Thymus (tissue), 11 donors: ENCODE data around the gene TMEM267. TPM values are rescaled to one million over a fixed set of nuclear protein-coding genes. Genes with fewer than 3 reads are reported as not detected.
A peak's percentile ranks its signal among the peaks of the same experiment; 100 is the strongest.
"Not testable (repeated sequence)": the region's sequence is repeated elsewhere in the genome, so short reads cannot be mapped to it uniquely, and the experiment has no call there.

Source experiments
- DNase-seq, 9 donors: peaks; one replicate each; pipeline ENCODE4 v3.0.0-alpha.2; 2013; ENCODE audit warnings: low spot score in 9 of 9, low read depth in 6 of 9, missing footprints in 1 of 9
- H3K27ac ChIP-seq, 2 donors: one replicate each; pipeline ENCODE4 v1.5.1; 2013; ENCODE audit warnings: control low read depth in 1 of 2, low read depth in 1 of 2, low read length in 1 of 2, mild to moderate bottlenecking in 1 of 2, moderate library complexity in 1 of 2
- H3K27me3 ChIP-seq, 2 donors: one replicate each; pipeline ENCODE4 v1.5.1; 2013; ENCODE audit warnings: low read length in 1 of 2; ENCODE audit not compliant: control insufficient read depth in 2 of 2, insufficient read depth in 1 of 2
- H3K36me3 ChIP-seq, 2 donors: one replicate each; pipeline ENCODE4 v1.5.1; 2013; ENCODE audit warnings: low read length in 1 of 2, mild to moderate bottlenecking in 1 of 2, moderate library complexity in 1 of 2; ENCODE audit not compliant: control insufficient read depth in 2 of 2, insufficient read depth in 2 of 2
- H3K4me1 ChIP-seq, 2 donors: one replicate each; pipeline ENCODE4 v1.5.1; 2013; ENCODE audit warnings: low read length in 2 of 2; ENCODE audit not compliant: control insufficient read depth in 2 of 2, insufficient read depth in 2 of 2
- H3K4me3 ChIP-seq, 2 donors: one replicate each; pipeline ENCODE4 v1.5.1; 2013; ENCODE audit warnings: low read length in 2 of 2, control low read depth in 1 of 2, mild to moderate bottlenecking in 1 of 2
- H3K9me3 ChIP-seq, 2 donors: one replicate each; pipeline ENCODE4 v1.5.1; 2013; ENCODE audit warnings: low read length in 1 of 2, mild to moderate bottlenecking in 1 of 2; ENCODE audit not compliant: control insufficient read depth in 2 of 2, insufficient read depth in 1 of 2
- WGBS: extraction: QIAGEN DNeasy Blood & Tissue Kit; methylation state at CpG from one replicate; pipeline ENCODE4 v1.1.7; 2013; 5-methylcytosine and 5-hydroxymethylcytosine counted together
- polyA plus RNA-seq: library from polyadenylated mRNA; stranded (reverse); fragments of 200-250 nt; gene quantifications from one replicate; pipeline ENCODE4 v1.2.3, GENCODE V29; 2013
- total RNA-seq: library from RNA; stranded (reverse); fragments of 120-200 nt; gene quantifications from one replicate; pipeline ENCODE4 v1.2.4, GENCODE V29; 2013
- donor health status: healthy.

The TMEM267 gene
- total and polyA plus RNA-seq, 2 donors = 12.4 to 20.6 TPM

GRCh38 chr5:43429706-43430105 lies 54.0 kb downstream of the TMEM267 start:
- 94% methylated on average over 2 of the region's 2 CpGs for WGBS
- Histone ChIP-seq H3K27ac (no peak overlapping the region), H3K27me3 (no peaks in the 10 kb centered on the region), H3K9me3 (no peaks in the 10 kb centered on the region), H3K4me1 (no peaks in the 10 kb centered on the region), H3K36me3 (no peaks in the 10 kb centered on the region), H3K4me3 (no peak overlapping the region)
- DNase-seq = no peak

GRCh38 chr5:43429016-43429415 lies 54.6 kb downstream of the TMEM267 start:
- 97% methylated on average over 7 of the region's 7 CpGs for WGBS
- H3K9me3 ChIP-seq = no peaks in the 10 kb centered on the region
- no peaks in the 10 kb centered on the region for H3K36me3 ChIP-seq
- no peak for DNase-seq
- no peaks in the 10 kb centered on the region for H3K4me1 ChIP-seq
- H3K27me3 ChIP-seq = no peaks in the 10 kb centered on the region
- H3K4me3 ChIP-seq = no peak overlapping the region
- H3K27ac ChIP-seq = no peak overlapping the region

- no peak overlapping the region for H3K27ac ChIP-seq
- H3K36me3 ChIP-seq = no peaks in the 10 kb centered on the region
- H3K4me1 ChIP-seq = no peaks in the 10 kb centered on the region
- H3K4me3 ChIP-seq = no peak overlapping the region
- no peaks in the 10 kb centered on the region for H3K27me3 ChIP-seq
- no peaks in the 10 kb centered on the region for H3K9me3 ChIP-seq
- no peak for DNase-seq
- WGBS = 93% methylated on average over 4 of the region's 4 CpGs
Observed at GRCh38 chr5:43427306-43427705, 56.4 kb downstream of the TMEM267 start.

GRCh38 chr5:43425983-43426382 lies 57.7 kb downstream of the TMEM267 start:
- no peaks in the 10 kb centered on the region for H3K27me3 ChIP-seq
- no peaks in the 10 kb centered on the region for H3K9me3 ChIP-seq
- 97% methylated on average over 2 of the region's 2 CpGs for WGBS
- no peak overlapping the region for H3K4me3 ChIP-seq
- no peaks in the 10 kb centered on the region for H3K36me3 ChIP-seq
- no peak for DNase-seq
- no peaks in the 10 kb centered on the region for H3K4me1 ChIP-seq
- no peak overlapping the region for H3K27ac ChIP-seq

- H3K27ac ChIP-seq, H3K9me3 ChIP-seq, H3K27me3 ChIP-seq, H3K4me1 ChIP-seq, H3K36me3 ChIP-seq, H3K4me3 ChIP-seq, DNase-seq: not testable (repeated sequence)
- 91% methylated on average over 6 of the region's 6 CpGs for WGBS
Observed at GRCh38 chr5:43423086-43423485, 60.6 kb downstream of the TMEM267 start.

- Histone ChIP-seq H3K4me3 (no peak overlapping the region), H3K27me3 (no peaks in the 10 kb centered on the region), H3K27ac (no peak overlapping the region), H3K4me1 (no peaks in the 10 kb centered on the region), H3K9me3 (no peaks in the 10 kb centered on the region), H3K36me3 (no peaks in the 10 kb centered on the region)
- no peak for DNase-seq
- WGBS = 90% methylated on average over 2 of the region's 2 CpGs
Observed at GRCh38 chr5:43422143-43422542, 61.5 kb downstream of the TMEM267 start.

- no peaks in the 10 kb centered on the region for H3K4me1 ChIP-seq
- H3K9me3 ChIP-seq = no peaks in the 10 kb centered on the region
- H3K27ac ChIP-seq = peak overlapping the region in 1 of 2 donors; percentile 12
- H3K4me3 ChIP-seq = no peak overlapping the region
- H3K36me3 ChIP-seq = no peaks in the 10 kb centered on the region
- no peak for DNase-seq
- WGBS = 95% methylated on average over 7 of the region's 7 CpGs
- no peaks in the 10 kb centered on the region for H3K27me3 ChIP-seq
Observed at GRCh38 chr5:43421450-43422133, 62.1 kb downstream of the TMEM267 start.

GRCh38 chr5:43420241-43420640 lies 63.4 kb downstream of the TMEM267 start:
- 92% methylated on average over 4 of the region's 4 CpGs for WGBS
- no peaks in the 10 kb centered on the region for H3K9me3 ChIP-seq

GRCh38 chr5:43418561-43418960 lies 65.1 kb downstream of the TMEM267 start:
- 97% methylated on average over 2 of the region's 2 CpGs for WGBS
- Histone ChIP-seq H3K27me3 (no peaks in the 10 kb centered on the region), H3K4me1 (no peaks in the 10 kb centered on the region), H3K27ac (no peak overlapping the region), H3K36me3 (no peaks in the 10 kb centered on the region), H3K9me3 (no peaks in the 10 kb centered on the region), H3K4me3 (no peak overlapping the region)
- DNase-seq = no peak

More at GRCh38 chr5:43420241-43420640, 63.4 kb downstream of the TMEM267 start:
- Histone ChIP-seq H3K36me3 (no peaks in the 10 kb centered on the region), H3K27me3 (no peaks in the 10 kb centered on the region), H3K4me1 (no peaks in the 10 kb centered on the region), H3K27ac (no peak overlapping the region), H3K4me3 (no peak overlapping the region)
- DNase-seq = no peak
